Measurements from ENCODE around the gene CFAP210.
"Not testable (repeated sequence)": the region's sequence is repeated elsewhere in the genome, so short reads cannot be mapped to it uniquely, and the experiment has no call there.

DNA sequence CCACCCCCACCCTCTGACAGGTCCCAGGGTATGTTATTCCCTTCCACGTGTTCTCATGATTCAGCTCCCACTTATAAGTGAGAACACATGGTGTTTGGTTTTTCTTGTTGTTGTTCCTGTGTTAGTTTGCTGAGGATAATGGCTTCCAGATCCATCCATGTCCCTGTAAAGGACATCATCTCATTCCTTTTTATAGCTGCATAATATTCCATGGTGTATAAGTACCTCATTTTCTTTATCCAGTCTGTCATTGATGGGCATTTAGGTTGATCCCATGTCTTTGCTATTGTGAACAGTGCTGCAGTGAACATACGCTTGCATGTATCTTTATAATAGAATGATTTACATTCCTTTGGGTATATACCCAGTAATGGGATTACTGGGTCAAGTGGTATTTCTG, 5.0 kb upstream of the CFAP210 start:
- TF ChIP-seq, protein P1, sequence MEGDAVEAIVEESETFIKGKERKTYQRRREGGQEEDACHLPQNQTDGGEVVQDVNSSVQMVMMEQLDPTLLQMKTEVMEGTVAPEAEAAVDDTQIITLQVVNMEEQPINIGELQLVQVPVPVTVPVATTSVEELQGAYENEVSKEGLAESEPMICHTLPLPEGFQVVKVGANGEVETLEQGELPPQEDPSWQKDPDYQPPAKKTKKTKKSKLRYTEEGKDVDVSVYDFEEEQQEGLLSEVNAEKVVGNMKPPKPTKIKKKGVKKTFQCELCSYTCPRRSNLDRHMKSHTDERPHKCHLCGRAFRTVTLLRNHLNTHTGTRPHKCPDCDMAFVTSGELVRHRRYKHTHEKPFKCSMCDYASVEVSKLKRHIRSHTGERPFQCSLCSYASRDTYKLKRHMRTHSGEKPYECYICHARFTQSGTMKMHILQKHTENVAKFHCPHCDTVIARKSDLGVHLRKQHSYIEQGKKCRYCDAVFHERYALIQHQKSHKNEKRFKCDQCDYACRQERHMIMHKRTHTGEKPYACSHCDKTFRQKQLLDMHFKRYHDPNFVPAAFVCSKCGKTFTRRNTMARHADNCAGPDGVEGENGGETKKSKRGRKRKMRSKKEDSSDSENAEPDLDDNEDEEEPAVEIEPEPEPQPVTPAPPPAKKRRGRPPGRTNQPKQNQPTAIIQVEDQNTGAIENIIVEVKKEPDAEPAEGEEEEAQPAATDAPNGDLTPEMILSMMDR (IDR thresholded peaks at IDR 0.05): not testable (repeated sequence)
- TF ChIP-seq RNF2 (IDR thresholded peaks at IDR 0.05; ENCODE audit: borderline replicate concordance, low read depth); NR3C1 (IDR thresholded peaks at IDR 0.05): not testable (repeated sequence)
